Right cardiac atrium (tissue), 5 donors: ENCODE results near the gene CCDC91. TPM values are rescaled to one million over a fixed set of nuclear protein-coding genes. Genes with fewer than 3 reads are reported as not detected.
A peak's percentile ranks its signal among the peaks of the same experiment; 100 is the strongest.
"Not testable (repeated sequence)": the region's sequence is repeated elsewhere in the genome, so short reads cannot be mapped to it uniquely, and the experiment has no call there.

Source experiments
- ATAC-seq, 2 donors: fragments of 200-7000 bp; cut with Tn5 transposase; one replicate each; pipeline versions ENCODE4 v1.8.0 to v1.9.1; 2020; ENCODE audit warnings: moderate library complexity in 2 of 2, mild to moderate bottlenecking in 1 of 2
- DNase-seq, 3 donors: peaks; one replicate each; pipeline ENCODE4 v3.0.0-alpha.2; 2020
- H3K27ac ChIP-seq: one replicate; pipeline ENCODE4 v1.5.1; 2013; ENCODE audit warnings: mild to moderate bottlenecking, low read length, control low read depth, moderate library complexity
- H3K27me3 ChIP-seq: one replicate; pipeline ENCODE4 v1.6.1; 2013; ENCODE audit not compliant: control insufficient read depth, insufficient read depth
- H3K4me1 ChIP-seq: one replicate; pipeline ENCODE4 v1.6.1; 2013; ENCODE audit warnings: low read length; ENCODE audit not compliant: control insufficient read depth, insufficient read depth
- H3K4me3 ChIP-seq: one replicate; pipeline ENCODE4 v1.5.1; 2013; ENCODE audit warnings: low read length, control low read depth
- H3K9me3 ChIP-seq: one replicate; pipeline ENCODE4 v1.6.1; 2013; ENCODE audit warnings: low read length; ENCODE audit not compliant: control insufficient read depth
- WGBS: extraction: QIAGEN DNeasy Blood & Tissue Kit; methylation state at CpG from one replicate; pipeline ENCODE4 v1.1.7; 2013; 5-methylcytosine and 5-hydroxymethylcytosine counted together
- intact Hi-C, 4 donors: fragments of 100-400 bp; cut with DNase I; formaldehyde crosslinking; loops; one replicate each; pipeline versions ENCODE4 v1.11.0 to v1.14.0; 2022 to 2023
- polyA plus RNA-seq: library from polyadenylated mRNA; stranded (reverse); fragments of 200-250 nt; gene quantifications from one replicate; pipeline ENCODE4 v1.2.3, GENCODE V29; 2013
- total RNA-seq, 4 donors: library from RNA; stranded (reverse); fragmentation: NEBNext Ultra II Directional; extraction: Animal tissue kit (Norgen Biotek cat#: 25700); gene quantifications; one replicate each; pipeline ENCODE4 v1.2.1, GENCODE V29; 2021
- donor health status: healthy with polysubstance abuse.
- donor health status: DM: no; HTN: yes; CAD: no.
- donor health status: DM: no; HTN: no; CAD: no.
- donor health status: DM: no; HTN: yes; CAD: no; lungs with severe emphysema.
- donor health status: DM: yes; HTN: yes; CAD: no.

Gene CCDC91
- total and polyA plus RNA-seq, 5 donors: 26.8 to 50.3 (median 45.4) TPM

- H3K9me3 ChIP-seq: no peaks in the 10 kb centered on the region
- no peak overlapping the region for H3K27ac ChIP-seq
- H3K27me3 ChIP-seq: no peaks in the 10 kb centered on the region
- H3K4me1 ChIP-seq: no peaks in the 10 kb centered on the region
- H3K4me3 ChIP-seq: no peak overlapping the region
- ATAC-seq (no peak), DNase-seq (no peak)
- intact Hi-C loops: no loop called here
- WGBS: 97% methylated on average over 1 of the region's 1 CpG
These were observed 5.9 kb upstream of the CCDC91 start for GRCh38 chr12:28184375-28184774.

- Histone ChIP-seq H3K27ac (no peak overlapping the region), H3K4me3 (no peak overlapping the region), H3K27me3 (no peaks in the 10 kb centered on the region), H3K4me1 (no peaks in the 10 kb centered on the region), H3K9me3 (no peaks in the 10 kb centered on the region)
- ATAC-seq (no peak), DNase-seq (no peak)
- intact Hi-C loops: no loop called here
- WGBS: 69% methylated on average over 2 of the region's 2 CpGs
These were observed 3.8 kb upstream of the CCDC91 start for GRCh38 chr12:28186500-28186899.

GRCh38 chr12:28189784-28190320 lies 404 bp upstream of the CCDC91 start:
- no peak for ATAC-seq

GRCh38 chr12:28191051-28192048 lies 1.1 kb downstream of the CCDC91 start:
- H3K9me3 ChIP-seq: no peaks in the 10 kb centered on the region
- H3K4me3 ChIP-seq: peak overlapping the region; percentile 81
- ATAC-seq (peak; percentile 64 to 70), DNase-seq (no peak)
- intact Hi-C loops: no loop called here
- no peaks in the 10 kb centered on the region for H3K27me3 ChIP-seq
- 16% methylated on average over 18 of the region's 18 CpGs for WGBS
- peak overlapping the region; percentile 82 for H3K27ac ChIP-seq
- no peaks in the 10 kb centered on the region for H3K4me1 ChIP-seq

More at GRCh38 chr12:28189784-28190320, 404 bp upstream of the CCDC91 start:
- WGBS: 63% methylated on average over 9 of the region's 9 CpGs
- H3K4me1 ChIP-seq: no peaks in the 10 kb centered on the region
- no peak for DNase-seq
- H3K4me3 ChIP-seq: peak overlapping the region; percentile 81
- no peaks in the 10 kb centered on the region for H3K9me3 ChIP-seq
- intact Hi-C loops: no loop called here
- peak overlapping the region; percentile 82 for H3K27ac ChIP-seq
- H3K27me3 ChIP-seq: no peaks in the 10 kb centered on the region

GRCh38 chr12:28192125-28192524 lies 1.9 kb downstream of the CCDC91 start:
- Histone ChIP-seq H3K4me3 (no peak overlapping the region), H3K4me1 (no peaks in the 10 kb centered on the region), H3K9me3 (no peaks in the 10 kb centered on the region), H3K27me3 (no peaks in the 10 kb centered on the region), H3K27ac (no peak overlapping the region)
- WGBS: 58% methylated on average over 2 of the region's 2 CpGs
- DNase-seq (no peak), ATAC-seq (no peak)
- intact Hi-C loops: no loop called here

- ATAC-seq, H3K27ac ChIP-seq, H3K27me3 ChIP-seq, H3K4me1 ChIP-seq, H3K4me3 ChIP-seq, H3K9me3 ChIP-seq, intact Hi-C loops: not testable (repeated sequence)
- DNase-seq: peak in 1 of 3 donors; percentile 10
- 94% methylated on average over 12 of the region's 12 CpGs for WGBS
These were observed 4.4 kb downstream of the CCDC91 start for GRCh38 chr12:28194621-28195020.

GRCh38 chr12:28201136-28201535 lies 10.9 kb downstream of the CCDC91 start:
- intact Hi-C loops, H3K4me3 ChIP-seq, H3K27ac ChIP-seq, H3K27me3 ChIP-seq, H3K4me1 ChIP-seq, ATAC-seq, H3K9me3 ChIP-seq: not testable (repeated sequence)
- DNase-seq: peak in 1 of 3 donors; percentile 49
- WGBS: 97% methylated on average over 29 of the region's 30 CpGs

GRCh38 chr12:28202374-28203130 lies 12.3 kb downstream of the CCDC91 start:
- no peak for ATAC-seq
- 97% methylated on average over 1 of the region's 1 CpG for WGBS

GRCh38 chr12:28209782-28210181 lies 19.5 kb downstream of the CCDC91 start:
- ATAC-seq (no peak), DNase-seq (no peak)
- no peak overlapping the region for H3K4me3 ChIP-seq
- intact Hi-C loops: no loop called here
- no peaks in the 10 kb centered on the region for H3K27me3 ChIP-seq
- no peaks in the 10 kb centered on the region for H3K4me1 ChIP-seq
- H3K27ac ChIP-seq: no peak overlapping the region
- H3K9me3 ChIP-seq: no peaks in the 10 kb centered on the region
- WGBS: 52% methylated on average over 1 of the region's 1 CpG

More at GRCh38 chr12:28202374-28203130, 12.3 kb downstream of the CCDC91 start:
- H3K27ac ChIP-seq: no peak overlapping the region
- no peaks in the 10 kb centered on the region for H3K27me3 ChIP-seq
- no peak overlapping the region for H3K4me3 ChIP-seq
- no peak for DNase-seq
- intact Hi-C loops: no loop called here
- no peaks in the 10 kb centered on the region for H3K4me1 ChIP-seq
- no peaks in the 10 kb centered on the region for H3K9me3 ChIP-seq

- H3K4me3 ChIP-seq: no peak overlapping the region
- no peaks in the 10 kb centered on the region for H3K4me1 ChIP-seq
- no peaks in the 10 kb centered on the region for H3K9me3 ChIP-seq
- intact Hi-C loops: no loop called here
- DNase-seq (no peak), ATAC-seq (no peak)
- no peak overlapping the region for H3K27ac ChIP-seq
- 97% methylated on average over 3 of the region's 3 CpGs for WGBS
- no peaks in the 10 kb centered on the region for H3K27me3 ChIP-seq
These were observed 21.9 kb downstream of the CCDC91 start for GRCh38 chr12:28212182-28212581.

GRCh38 chr12:28215021-28215420 lies 24.8 kb downstream of the CCDC91 start:
- Histone ChIP-seq H3K4me3 (no peak overlapping the region), H3K27ac (no peak overlapping the region), H3K4me1 (no peaks in the 10 kb centered on the region), H3K9me3 (no peaks in the 10 kb centered on the region), H3K27me3 (no peaks in the 10 kb centered on the region)
- DNase-seq (no peak), ATAC-seq (no peak)
- intact Hi-C loops: no loop called here
